H9 (cell line): ENCODE measurements around the gene MBD3L2. TPM values are rescaled to one million over a fixed set of nuclear protein-coding genes. Genes with fewer than 3 reads are reported as not detected.

ENCODE experiments used
- DNase-seq: peaks from one replicate; pipeline ENCODE4 v3.0.0-alpha.2; 2017
- H2AFZ ChIP-seq: one replicate; pipeline ENCODE4 v1.6.1; 2013; ENCODE audit warnings: mild to moderate bottlenecking, low read length, control low read depth, moderate library complexity
- H2AK5ac ChIP-seq: 2 replicates; pipeline ENCODE4 v1.6.1; 2013; ENCODE audit warnings: low read length, control low read depth, mixed read lengths; ENCODE audit not compliant: insufficient read length
- H2BK120ac ChIP-seq: one replicate; pipeline ENCODE4 v1.6.1; 2013; ENCODE audit warnings: low read depth, mild to moderate bottlenecking, low read length, control low read depth, inconsistent platforms; ENCODE audit not compliant: poor library complexity, severe bottlenecking
- H2BK12ac ChIP-seq: 2 replicates; pipeline ENCODE4 v1.6.1; 2013; ENCODE audit warnings: low read length, control low read depth, mixed read lengths, low read depth; ENCODE audit not compliant: insufficient read length
- H2BK15ac ChIP-seq: 2 replicates; pipeline ENCODE4 v1.6.1; 2013; ENCODE audit warnings: low read depth, low read length, control low read depth
- H2BK20ac ChIP-seq: one replicate; pipeline ENCODE4 v1.6.1; 2013; ENCODE audit warnings: low read depth, mild to moderate bottlenecking, low read length, control low read depth, inconsistent platforms; ENCODE audit not compliant: poor library complexity, severe bottlenecking
- H2BK5ac ChIP-seq: 2 replicates; pipeline ENCODE4 v1.6.1; 2013; ENCODE audit warnings: low read length, control low read depth, mixed read lengths; ENCODE audit not compliant: insufficient read length
- H3K14ac ChIP-seq: 2 replicates; pipeline ENCODE4 v1.6.1; 2013; ENCODE audit warnings: low read length, control low read depth; ENCODE audit not compliant: insufficient read depth
- H3K18ac ChIP-seq: 2 replicates; pipeline ENCODE4 v1.6.1; 2013; ENCODE audit warnings: low read depth, mild to moderate bottlenecking, mixed read lengths, low read length, control low read depth; ENCODE audit not compliant: insufficient read length
- H3K23ac ChIP-seq: 2 replicates; pipeline ENCODE4 v1.6.1; 2013; ENCODE audit warnings: low read length, control low read depth, mixed read lengths, low read depth; ENCODE audit not compliant: insufficient read length
- H3K23me2 ChIP-seq: 2 replicates; pipeline ENCODE4 v1.6.1; 2013; ENCODE audit warnings: low read depth, mild to moderate bottlenecking, mixed read lengths, low read length, control low read depth; ENCODE audit not compliant: insufficient read length, poor library complexity, severe bottlenecking
- H3K27ac ChIP-seq: 2 replicates; pipeline ENCODE4 v1.5.1; 2013; ENCODE audit warnings: low read length, control low read depth, mixed read lengths, low read depth; ENCODE audit not compliant: insufficient read length
- H3K27me3 ChIP-seq: 2 replicates; pipeline ENCODE4 v1.6.1; 2013; ENCODE audit warnings: low read length, control low read depth, inconsistent platforms; ENCODE audit not compliant: insufficient read depth
- H3K4ac ChIP-seq: 2 replicates; pipeline ENCODE4 v1.6.1; 2013; ENCODE audit warnings: low read depth, mild to moderate bottlenecking, control low read depth, inconsistent platforms, low read length, moderate library complexity
- H3K4me1 ChIP-seq: 2 replicates; pipeline ENCODE4 v1.6.1; 2013; ENCODE audit warnings: low read length, control low read depth, inconsistent platforms; ENCODE audit not compliant: insufficient read depth
- H3K4me2 ChIP-seq: 2 replicates; pipeline ENCODE4 v1.6.1; 2013; ENCODE audit warnings: low read length, control low read depth, mixed read lengths; ENCODE audit not compliant: insufficient read length, insufficient read depth
- H3K56ac ChIP-seq: 2 replicates; pipeline ENCODE4 v1.6.1; 2013; ENCODE audit warnings: low read depth, mild to moderate bottlenecking, mixed read lengths, low read length, control low read depth; ENCODE audit not compliant: insufficient read length
- H3K79me1 ChIP-seq: 2 replicates; pipeline ENCODE4 v1.6.1; 2013; ENCODE audit warnings: low read depth, mild to moderate bottlenecking, moderate library complexity, low read length, control low read depth, inconsistent platforms; ENCODE audit not compliant: insufficient read depth, poor library complexity, severe bottlenecking
- H3K79me2 ChIP-seq: 2 replicates; pipeline ENCODE4 v1.6.1; 2013; ENCODE audit warnings: low read length, control low read depth, inconsistent platforms; ENCODE audit not compliant: insufficient read depth
- H3K9ac ChIP-seq: 2 replicates; pipeline ENCODE4 v1.6.1; 2013; ENCODE audit warnings: low read length, control low read depth, mixed read lengths; ENCODE audit not compliant: insufficient read length; ENCODE audit errors: extremely low read depth
- H3K9me3 ChIP-seq: one replicate; pipeline ENCODE4 v1.6.1; 2013; ENCODE audit warnings: low read depth, low read length, inconsistent platforms; ENCODE audit not compliant: control insufficient read depth
- H3T11ph ChIP-seq: one replicate; pipeline ENCODE4 v1.6.1; 2013; ENCODE audit warnings: mild to moderate bottlenecking, low read length, control low read depth, inconsistent platforms
- H4K20me1 ChIP-seq: one replicate; pipeline ENCODE4 v1.6.1; 2013; ENCODE audit not compliant: control insufficient read depth, insufficient read length, insufficient read depth
- H4K5ac ChIP-seq: 2 replicates; pipeline ENCODE4 v1.6.1; 2013; ENCODE audit warnings: low read depth, mild to moderate bottlenecking, mixed read lengths, low read length, control low read depth; ENCODE audit not compliant: insufficient read length
- H4K8ac ChIP-seq: replicated peaks from 2 replicates; pipeline ENCODE4 v1.6.1; 2013; ENCODE audit warnings: low read length, control low read depth, mixed read lengths, low read depth; ENCODE audit not compliant: insufficient read length
- H4K91ac ChIP-seq: 2 replicates; pipeline ENCODE4 v1.6.1; 2013; ENCODE audit warnings: low read depth, mild to moderate bottlenecking, moderate library complexity, mixed read lengths, low read length, control low read depth; ENCODE audit not compliant: insufficient read length
- H3K27ac Mint-ChIP-seq, 3 experiments: 2 replicates in 2 of 3; 3 replicates in 1 of 3; pipeline ENCODE4 v1.8.0; 2020 to 2021; ENCODE audit warnings: mixed read lengths in 3 of 3, mild to moderate bottlenecking in 1 of 3, moderate library complexity in 1 of 3
- H3K27me3 Mint-ChIP-seq: 2 replicates; pipeline ENCODE4 v1.8.0; 2021; ENCODE audit warnings: low read depth, mild to moderate bottlenecking, moderate library complexity, mixed read lengths
- H3K36me3 Mint-ChIP-seq, 3 experiments: 2 replicates in 2 of 3; 3 replicates in 1 of 3; pipeline ENCODE4 v1.8.0; 2020 to 2021; ENCODE audit warnings: low read depth in 3 of 3, mixed read lengths in 3 of 3; ENCODE audit not compliant: insufficient read depth in 1 of 3
- H3K4me1 Mint-ChIP-seq, 2 experiments: 2 replicates each; pipeline ENCODE4 v1.8.0; 2020; ENCODE audit warnings: mixed read lengths in 2 of 2
- H3K4me3 Mint-ChIP-seq, 2 experiments: 2 replicates in 1 of 2; 3 replicates in 1 of 2; pipeline ENCODE4 v1.8.0; 2020 to 2021; ENCODE audit warnings: mild to moderate bottlenecking in 2 of 2, mixed read lengths in 2 of 2, moderate library complexity in 1 of 2
- H3K9me3 Mint-ChIP-seq, 2 experiments: 2 replicates in 1 of 2; 3 replicates in 1 of 2; pipeline ENCODE4 v1.8.0; 2020; ENCODE audit warnings: mild to moderate bottlenecking in 2 of 2, mixed read lengths in 2 of 2, moderate library complexity in 1 of 2
- CTCF ChIP-seq: fragments of 200-600 bp; sonication (generic); conservative IDR thresholded peaks from 3 replicates; pipeline ENCODE4 v1.8.0; 2021; ENCODE audit warnings: antibody characterized with exemption, mild to moderate bottlenecking
- WGBS: extraction: QIAGEN DNeasy Blood & Tissue Kit; methylation state at CpG from one replicate; pipeline ENCODE4 v1.1.7; 2013; ENCODE audit warnings: missing lambda C conversion rate, low lambda C conversion rate, mixed read lengths; ENCODE audit not compliant: insufficient read length; ENCODE audit errors: extremely low coverage; 5-methylcytosine and 5-hydroxymethylcytosine counted together
- total RNA-seq: library from RNA; stranded (reverse); gene quantifications from 2 replicates; pipeline ENCODE4 v1.2.1, GENCODE V29; 2021

MBD3L2 gene
- total RNA-seq, 1 experiment from 2014 or later = not detected

- Histone ChIP-seq H3K4ac (no peak overlapping the region), H4K8ac (no peak overlapping the region), H2AK5ac (no peak overlapping the region), H3K18ac (no peak overlapping the region), H3K14ac (no peak overlapping the region), H3K79me2 (no peaks in the 10 kb centered on the region), H2BK20ac (no peak overlapping the region), H4K91ac (no peak overlapping the region), H2BK120ac (no peak overlapping the region), H3K9me3 (peaks cover 31% of the 10 kb centered on the region), H3K4me2 (no peak overlapping the region), H3K79me1 (no peaks in the 10 kb centered on the region), H3K27ac (no peak overlapping the region), H4K20me1 (no peaks in the 10 kb centered on the region), H2BK5ac (no peak overlapping the region), H3K9ac (no peak overlapping the region), H4K5ac (no peak overlapping the region), H3K23me2 (peaks cover 4% of the 10 kb centered on the region), H2BK12ac (no peak overlapping the region), H3K23ac (no peak overlapping the region), H3K4me1 (no peaks in the 10 kb centered on the region), H3T11ph (no peak overlapping the region), H3K56ac (no peak overlapping the region), H2AFZ (no peak overlapping the region), H2BK15ac (no peak overlapping the region), H3K27me3 (no peaks in the 10 kb centered on the region)
- H3K36me3 Mint-ChIP-seq = peaks cover 79 to 83% (median 81%) of the 10 kb centered on the region in 3 experiments
- H3K4me1 Mint-ChIP-seq = no peaks in the 10 kb centered on the region
- peaks cover 33 to 45% of the 10 kb centered on the region in 2 experiments for H3K9me3 Mint-ChIP-seq
- no peak overlapping the region for H3K4me3 Mint-ChIP-seq
- no CpG with 5 or more reads among the region's 29 CpGs for WGBS
- H3K27ac Mint-ChIP-seq = no peak overlapping the region
- no peak for DNase-seq
- H3K27me3 Mint-ChIP-seq = no peaks in the 10 kb centered on the region; the same call in 1 of the 2 replicates
- TF ChIP-seq CTCF = no peak
These were observed 25.7 kb downstream of the MBD3L2 start for GRCh38 chr19:7074705-7075282.
